CD14-positive monocyte (primary cell): ENCODE data around the gene SUSD6. TPM values are rescaled to one million over a fixed set of nuclear protein-coding genes. Genes with fewer than 3 reads are reported as not detected.

ENCODE experiments used
- DNase-seq, 3 donors: peaks; one replicate each; pipeline ENCODE4 v3.0.0-alpha.2; 2011 to 2022
- H2AFZ ChIP-seq: 2 replicates; pipeline ENCODE4 v1.6.0; 2012; ENCODE audit warnings: mild to moderate bottlenecking, low read depth, low read length, inconsistent platforms; ENCODE audit not compliant: insufficient read depth, poor library complexity, severe bottlenecking
- H3K27ac ChIP-seq, 2 donors: 1 replicate in 1 of 2; 2 replicates in 1 of 2; pipeline ENCODE4 v1.5.1; 2012 to 2013; ENCODE audit warnings: low read length in 2 of 2, control low read depth in 1 of 2, inconsistent platforms in 1 of 2, low read depth in 1 of 2, mild to moderate bottlenecking in 1 of 2
- H3K27me3 ChIP-seq, 2 donors: one replicate each; pipeline versions ENCODE4 v1.6.0 to v1.6.1; 2011 to 2013; ENCODE audit warnings: low read length in 2 of 2; ENCODE audit not compliant: control insufficient read depth in 2 of 2, insufficient read depth in 2 of 2
- H3K36me3 ChIP-seq, 2 donors: replicated peaks in 1 of 2; 1 replicate in 1 of 2; 2 replicates in 1 of 2; pipeline versions ENCODE4 v1.5.1 to v1.6.1; 2012 to 2013; ENCODE audit warnings: low read length in 2 of 2, control low read depth in 1 of 2, inconsistent platforms in 1 of 2, mild to moderate bottlenecking in 1 of 2; ENCODE audit not compliant: insufficient read depth in 2 of 2, control insufficient read depth in 1 of 2
- H3K4me1 ChIP-seq, 2 donors: 1 replicate in 1 of 2; 2 replicates in 1 of 2; pipeline versions ENCODE4 v1.5.1 to v1.6.1; 2012 to 2013; ENCODE audit warnings: low read length in 2 of 2, control low read depth in 1 of 2, inconsistent platforms in 1 of 2, mild to moderate bottlenecking in 1 of 2, moderate library complexity in 1 of 2; ENCODE audit not compliant: insufficient read depth in 2 of 2, control insufficient read depth in 1 of 2
- H3K4me2 ChIP-seq: replicated peaks from 2 replicates; pipeline ENCODE3; 2012; ENCODE audit warnings: low read length, moderate library complexity, mild to moderate bottlenecking; ENCODE audit not compliant: poor library complexity, severe bottlenecking; ENCODE audit errors: extremely low read depth
- H3K4me3 ChIP-seq, 3 experiments: fragments of 200-600 bp in 1 of 3; sonication (generic) in 1 of 3; replicated peaks in 1 of 3; 1 replicate in 2 of 3; 2 replicates in 1 of 3; pipeline ENCODE4 v1.5.1; 2011 to 2013; ENCODE audit warnings: low read length in 3 of 3, mild to moderate bottlenecking in 3 of 3, control low read depth in 2 of 3, low read depth in 2 of 3, inconsistent platforms in 1 of 3, moderate library complexity in 1 of 3
- H3K79me2 ChIP-seq: 2 replicates; pipeline ENCODE4 v1.6.0; 2012; ENCODE audit warnings: mild to moderate bottlenecking, control low read depth, inconsistent platforms, low read length, moderate library complexity; ENCODE audit not compliant: insufficient read depth
- H3K9ac ChIP-seq: 2 replicates; pipeline ENCODE4 v1.6.0; 2017; ENCODE audit warnings: low read length, mild to moderate bottlenecking; ENCODE audit not compliant: insufficient read depth, poor library complexity, severe bottlenecking
- H3K9me3 ChIP-seq, 2 donors: replicated peaks in 1 of 2; 1 replicate in 1 of 2; 2 replicates in 1 of 2; pipeline versions ENCODE4 v1.5.1 to v1.6.1; 2012 to 2013; ENCODE audit warnings: low read length in 2 of 2, control low read depth in 1 of 2; ENCODE audit not compliant: control insufficient read depth in 1 of 2, insufficient read depth in 1 of 2
- H4K20me1 ChIP-seq: 2 replicates; pipeline ENCODE4 v1.6.0; 2012; ENCODE audit warnings: mild to moderate bottlenecking, low read length, control low read depth, moderate library complexity; ENCODE audit not compliant: insufficient read depth
- H3K27ac Mint-ChIP-seq, 7 donors: one replicate each; pipeline ENCODE4 v1.8.0; 2020; ENCODE audit warnings: mild to moderate bottlenecking in 7 of 7, mixed read lengths in 7 of 7, moderate library complexity in 6 of 7, inconsistent platforms in 2 of 7
- H3K27me3 Mint-ChIP-seq, 3 donors: one replicate each; pipeline ENCODE4 v1.8.0; 2021 to 2022; ENCODE audit warnings: low read depth in 3 of 3, mild to moderate bottlenecking in 3 of 3, mixed read lengths in 3 of 3, moderate library complexity in 3 of 3, inconsistent platforms in 1 of 3
- H3K36me3 Mint-ChIP-seq, 2 donors: one replicate each; pipeline ENCODE4 v1.8.0; 2020; ENCODE audit warnings: mixed read lengths in 2 of 2, inconsistent platforms in 1 of 2, mild to moderate bottlenecking in 1 of 2
- H3K4me1 Mint-ChIP-seq: one replicate; pipeline ENCODE4 v1.8.0; 2020; ENCODE audit warnings: mild to moderate bottlenecking, mixed read lengths
- H3K4me3 Mint-ChIP-seq, 2 donors: one replicate each; pipeline ENCODE4 v1.8.0; 2020; ENCODE audit warnings: mild to moderate bottlenecking in 2 of 2, mixed read lengths in 2 of 2, moderate library complexity in 1 of 2
- H3K9me3 Mint-ChIP-seq, 7 donors: one replicate each; pipeline ENCODE4 v1.8.0; 2020 to 2022; ENCODE audit warnings: mixed read lengths in 7 of 7, mild to moderate bottlenecking in 6 of 7, moderate library complexity in 6 of 7, inconsistent platforms in 2 of 7
- CTCF ChIP-seq: fragments of 200-600 bp; IDR thresholded peaks from one replicate; pipeline ENCODE4 v1.8.0; 2022; ENCODE audit warnings: antibody characterized with exemption, mild to moderate bottlenecking
- WGBS: methylation state at CpG from one replicate; pipeline ENCODE4 v1.1.5; 2013; ENCODE audit warnings: missing lambda C conversion rate; ENCODE audit not compliant: insufficient coverage; 5-methylcytosine and 5-hydroxymethylcytosine counted together
- intact Hi-C, 2 donors: fragments of 100-400 bp; cut with micrococcal nuclease; formaldehyde crosslinking; loops; one replicate each; pipeline versions ENCODE4 v1.15.0 to v1.15.1; 2023
- polyA plus RNA-seq, 3 donors: library from polyadenylated mRNA; depleted of rRNA in 1 of 3; unstranded in 2 of 3; stranded (reverse) in 1 of 3; fragments of 300-500 nt in 2 of 3; fragments of >200 nt in 1 of 3; fragmentation: Illumina TruSeq in 2 of 3; gene quantifications; 1 replicate in 2 of 3; 2 replicates in 1 of 3; pipeline ENCODE4 v1.2.3, GENCODE V29; 2012 to 2021

Gene SUSD6
- polyA plus RNA-seq, 3 donors: 17.3 to 81.8 (median 30.1) TPM

- peak overlapping the region; percentile 73 to 83 for H3K4me3 Mint-ChIP-seq
- H3K4me3 ChIP-seq: peak overlapping the region; percentile 15 to 59 (median 27)
- H3K9me3 Mint-ChIP-seq: no peaks in the 10 kb centered on the region
- H3K79me2 ChIP-seq: no peaks in the 10 kb centered on the region
- H3K9me3 ChIP-seq: no peaks in the 10 kb centered on the region
- no peaks in the 10 kb centered on the region for H4K20me1 ChIP-seq
- H3K27ac Mint-ChIP-seq: peak overlapping the region in 6 of 7 donors; percentile 22 to 86 (median 60)
- peak overlapping the region; percentile 53 for H3K9ac ChIP-seq
- H3K27ac ChIP-seq: peak overlapping the region in 1 of 2 donors; percentile 42
- peak; percentile 99 for TF ChIP-seq CTCF
- peaks cover 6 to 9% (median 7%) of the 10 kb centered on the region in 3 donors for H3K27me3 Mint-ChIP-seq
- peak; percentile 67 to 77 (median 71) for DNase-seq
- peak overlapping the region; percentile 68 for H3K4me2 ChIP-seq
- no peaks in the 10 kb centered on the region for H3K27me3 ChIP-seq
- intact Hi-C loops: loop anchor here (1.0 to 5.0 kb wide), 4 partner anchors 40 to 142 kb away; partner anchors contain the start of gene SRSF5 (in 1 of the 2)
- peak overlapping the region; percentile 85 for H2AFZ ChIP-seq
- 6% methylated on average over 47 of the region's 51 CpGs for WGBS
- no peaks in the 10 kb centered on the region for H3K36me3 ChIP-seq
- peaks cover 23 to 28% of the 10 kb centered on the region in 2 donors for H3K4me1 ChIP-seq
- H3K36me3 Mint-ChIP-seq: no peaks in the 10 kb centered on the region
- peaks cover 25% of the 10 kb centered on the region for H3K4me1 Mint-ChIP-seq
These were observed 115.5 kb downstream of the SUSD6 start for GRCh38 chr14:69726761-69727511.

- no peak overlapping the region for H3K4me3 ChIP-seq
- no peak overlapping the region for H3K4me2 ChIP-seq
- intact Hi-C loops: loop anchor here (1.0 to 5.0 kb wide), 4 partner anchors 39 to 143 kb away; partner anchors contain the start of gene SRSF5 (in 1 of the 2)
These were observed 116.5 kb downstream of the SUSD6 start for GRCh38 chr14:69727860-69728259.

More at GRCh38 chr14:69727860-69728259, 116.5 kb downstream of the SUSD6 start:
- H3K9me3 Mint-ChIP-seq: no peaks in the 10 kb centered on the region
- H3K27ac Mint-ChIP-seq: no peak overlapping the region
- H3K36me3 Mint-ChIP-seq: no peaks in the 10 kb centered on the region
- no peak overlapping the region for H3K4me3 Mint-ChIP-seq
- H2AFZ ChIP-seq: no peak overlapping the region
- no peak overlapping the region for H3K9ac ChIP-seq
- H3K27me3 ChIP-seq: no peaks in the 10 kb centered on the region
- DNase-seq: no peak
- no peak overlapping the region for H3K27ac ChIP-seq
- no peaks in the 10 kb centered on the region for H3K36me3 ChIP-seq
- H3K4me1 Mint-ChIP-seq: peaks cover 25% of the 10 kb centered on the region
- no peaks in the 10 kb centered on the region for H3K79me2 ChIP-seq
- peaks cover 23 to 28% of the 10 kb centered on the region in 2 donors for H3K4me1 ChIP-seq
- no peaks in the 10 kb centered on the region for H3K9me3 ChIP-seq
- WGBS: 84% methylated on average over 4 of the region's 4 CpGs
- H4K20me1 ChIP-seq: no peaks in the 10 kb centered on the region
- no peak for TF ChIP-seq CTCF
- H3K27me3 Mint-ChIP-seq: peaks cover 6 to 9% (median 8%) of the 10 kb centered on the region in 3 donors
